ENCODE data around the gene CIDEC. TPM values are rescaled to one million over a fixed set of nuclear protein-coding genes. Genes with fewer than 3 reads are reported as not detected.
A peak's percentile ranks its signal among the peaks of the same experiment; 100 is the strongest.

CIDEC gene
- total RNA-seq, 1 experiment from 2014 or later, result 1.9 TPM

- DNase-seq, result no peak
- H3K27me3 Mint-ChIP-seq (ENCODE audit: insufficient read depth, unreplicated experiment), result no peaks in the 10 kb centered on the region
- H3K4me3 Mint-ChIP-seq (ENCODE audit: unreplicated experiment), result peak overlapping the region; percentile 89
- peaks cover 3% of the 10 kb centered on the region; the same call in 1 of the 2 replicates for H3K36me3 ChIP-seq (ENCODE audit: control insufficient read depth, insufficient read depth, low read length)
- TF ChIP-seq, protein P1, sequence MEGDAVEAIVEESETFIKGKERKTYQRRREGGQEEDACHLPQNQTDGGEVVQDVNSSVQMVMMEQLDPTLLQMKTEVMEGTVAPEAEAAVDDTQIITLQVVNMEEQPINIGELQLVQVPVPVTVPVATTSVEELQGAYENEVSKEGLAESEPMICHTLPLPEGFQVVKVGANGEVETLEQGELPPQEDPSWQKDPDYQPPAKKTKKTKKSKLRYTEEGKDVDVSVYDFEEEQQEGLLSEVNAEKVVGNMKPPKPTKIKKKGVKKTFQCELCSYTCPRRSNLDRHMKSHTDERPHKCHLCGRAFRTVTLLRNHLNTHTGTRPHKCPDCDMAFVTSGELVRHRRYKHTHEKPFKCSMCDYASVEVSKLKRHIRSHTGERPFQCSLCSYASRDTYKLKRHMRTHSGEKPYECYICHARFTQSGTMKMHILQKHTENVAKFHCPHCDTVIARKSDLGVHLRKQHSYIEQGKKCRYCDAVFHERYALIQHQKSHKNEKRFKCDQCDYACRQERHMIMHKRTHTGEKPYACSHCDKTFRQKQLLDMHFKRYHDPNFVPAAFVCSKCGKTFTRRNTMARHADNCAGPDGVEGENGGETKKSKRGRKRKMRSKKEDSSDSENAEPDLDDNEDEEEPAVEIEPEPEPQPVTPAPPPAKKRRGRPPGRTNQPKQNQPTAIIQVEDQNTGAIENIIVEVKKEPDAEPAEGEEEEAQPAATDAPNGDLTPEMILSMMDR (IDR thresholded peaks at IDR 0.05; ENCODE audit: insufficient read depth in 1 of 2, low read depth in 1 of 2, low read length in 1 of 2, severe bottlenecking in 1 of 2, unreplicated experiment in 1 of 2), result no peak
- peaks cover 13% of the 10 kb centered on the region for H3K36me3 Mint-ChIP-seq (ENCODE audit: insufficient read depth, unreplicated experiment)
- H3K9me3 ChIP-seq, result no peaks in the 10 kb centered on the region
- intact Hi-C loops (cut with micrococcal nuclease; ENCODE audit: unreplicated experiment), result loop anchor here (2.0 to 5.0 kb wide), 2 partner anchors 29 to 76 kb away; partner anchors contain the start of gene RPUSD3
- no peak overlapping the region for H3K4me3 ChIP-seq (ENCODE audit: low read depth, low read length)
- POLR2A ChIA-PET, result interaction anchor here (0.6 kb wide), 1 partner anchor 15 kb away, joined by 3 read pairs; no protein-coding TSS in a partner anchor
- H3K27me3 ChIP-seq (replicated peaks; ENCODE audit: control insufficient read depth, insufficient read depth, low read length), result no peaks in the 10 kb centered on the region
- CTCF ChIA-PET, result interaction anchor here (0.8 to 5.0 kb wide), 3 partner anchors 15 to 28 kb away, joined by 4 to 63 read pairs (median 7); partner anchors contain the start of genes CRELD1 and IL17RE
- no peaks in the 10 kb centered on the region for H3K4me1 Mint-ChIP-seq (ENCODE audit: low read depth, unreplicated experiment)
- no TSS peak for BruUV-seq (replicated peaks)
- H3K9me3 Mint-ChIP-seq (ENCODE audit: unreplicated experiment), result no peaks in the 10 kb centered on the region
- H3K4me1 ChIP-seq, result peaks cover 21% of the 10 kb centered on the region
- H3K27ac Mint-ChIP-seq (ENCODE audit: unreplicated experiment), result peak overlapping the region; percentile 76
Measured at GRCh38 chr3:9917820-9918219, 37.8 kb upstream of the CIDEC start.

GRCh38 chr3:9916734-9917680, 37.0 kb upstream of the CIDEC start, which contains the start of gene IL17RC:
Gene IL17RC (plus strand): TSS chr3:9917098. CDS start chr3:9917316, 218 bp downstream.
- intact Hi-C loops (cut with micrococcal nuclease; ENCODE audit: unreplicated experiment), result loop anchor here (1.0 to 5.0 kb wide), 3 partner anchors 15 to 75 kb away; partner anchors contain the start of gene RPUSD3
- Histone ChIP-seq H3K27me3 (replicated peaks; ENCODE audit: control insufficient read depth, insufficient read depth, low read length) (no peaks in the 10 kb centered on the region), H3K9me3 (no peaks in the 10 kb centered on the region), H3K36me3 (ENCODE audit: control insufficient read depth, insufficient read depth, low read length) (peaks cover 3% of the 10 kb centered on the region; the same call in 1 of the 2 replicates), H3K4me1 (peaks cover 21% of the 10 kb centered on the region), H3K4me3 (ENCODE audit: low read depth, low read length) (peak within 1 kb of the TSS; percentile 73)
- Mint-ChIP-seq H3K27ac (ENCODE audit: unreplicated experiment) (peak within 1 kb of the TSS; percentile 76), H3K36me3 (ENCODE audit: insufficient read depth, unreplicated experiment) (peaks cover 19% of the 10 kb centered on the region), H3K4me3 (ENCODE audit: unreplicated experiment) (peak within 1 kb of the TSS; percentile 89), H3K27me3 (ENCODE audit: insufficient read depth, unreplicated experiment) (no peaks in the 10 kb centered on the region), H3K4me1 (ENCODE audit: low read depth, unreplicated experiment) (no peaks in the 10 kb centered on the region), H3K9me3 (ENCODE audit: unreplicated experiment) (no peaks in the 10 kb centered on the region)
- ChIA-PET CTCF (interaction anchor here (0.7 to 5.0 kb wide), 7 partner anchors 15 to 107 kb away, joined by 3 to 63 read pairs (median 7); partner anchors contain the start of genes CRELD1, IL17RE and TTLL3), POLR2A (interaction anchor here (0.5 to 3.9 kb wide), 7 partner anchors 13 to 86 kb away, joined by 3 to 31 read pairs (median 6); partner anchors contain the start of genes CRELD1 and IL17RE)
- DNase-seq, result peak; percentile 90 to 94
- BruUV-seq (replicated peaks), result no TSS peak
- TF ChIP-seq, protein P1 (IDR thresholded peaks at IDR 0.05; ENCODE audit: insufficient read depth in 1 of 2, low read depth in 1 of 2, low read length in 1 of 2, severe bottlenecking in 1 of 2, unreplicated experiment in 1 of 2), result peak in 1 of 2 experiments; percentile 0

- Mint-ChIP-seq H3K4me1 (ENCODE audit: low read depth, unreplicated experiment) (no peaks in the 10 kb centered on the region), H3K36me3 (ENCODE audit: insufficient read depth, unreplicated experiment) (peaks cover 25% of the 10 kb centered on the region), H3K27me3 (ENCODE audit: insufficient read depth, unreplicated experiment) (no peaks in the 10 kb centered on the region), H3K27ac (ENCODE audit: unreplicated experiment) (peak overlapping the region; percentile 76), H3K4me3 (ENCODE audit: unreplicated experiment) (peak overlapping the region; percentile 89), H3K9me3 (ENCODE audit: unreplicated experiment) (no peaks in the 10 kb centered on the region)
- ChIA-PET CTCF (interaction anchor here (0.7 to 5.0 kb wide), 6 partner anchors 14 to 106 kb away, joined by 3 to 63 read pairs (median 7); partner anchors contain the start of genes CRELD1, IL17RE and TTLL3), POLR2A (interaction anchor here (0.6 to 3.9 kb wide), 7 partner anchors 12 to 36 kb away, joined by 3 to 31 read pairs (median 6); partner anchors contain the start of genes CRELD1 and IL17RE)
- Histone ChIP-seq H3K36me3 (ENCODE audit: control insufficient read depth, insufficient read depth, low read length) (peaks cover 3% of the 10 kb centered on the region; the same call in 1 of the 2 replicates), H3K9me3 (no peaks in the 10 kb centered on the region), H3K4me3 (ENCODE audit: low read depth, low read length) (peak overlapping the region; percentile 73), H3K27me3 (replicated peaks; ENCODE audit: control insufficient read depth, insufficient read depth, low read length) (no peaks in the 10 kb centered on the region), H3K4me1 (peaks cover 21% of the 10 kb centered on the region)
- TF ChIP-seq, protein P1 (IDR thresholded peaks at IDR 0.05; ENCODE audit: insufficient read depth in 1 of 2, low read depth in 1 of 2, low read length in 1 of 2, severe bottlenecking in 1 of 2, unreplicated experiment in 1 of 2), result no peak
- BruUV-seq (replicated peaks), result TSS peak; percentile 32
- intact Hi-C loops (cut with micrococcal nuclease; ENCODE audit: unreplicated experiment), result loop anchor here (1.0 to 5.0 kb wide), 3 partner anchors 16 to 74 kb away; partner anchors contain the start of gene RPUSD3
- no peak for DNase-seq
Measured at GRCh38 chr3:9916346-9916733, 36.3 kb upstream of the CIDEC start.
